DMS53 treated with DMSO at 0.1 percent for 48 hours (cell line): ENCODE results near the gene CCSER1.

ENCODE experiments used
- DNase-seq: peaks from one replicate; lab custom pipeline; 2025; ENCODE audit not compliant: unreplicated experiment; lab: John Stamatoyannopoulos, UW

Gene CCSER1

GRCh38 chr4:90127223-90127705 is at the start of gene CCSER1:
Gene CCSER1 (plus strand): TSS chr4:90127394.
- DNase-seq: peak; percentile 73

- peak; percentile 26 for DNase-seq
Measured at GRCh38 chr4:90078440-90078839, 48.8 kb upstream of the CCSER1 start.

- DNase-seq: no peak
Measured at GRCh38 chr4:90080116-90080515, 47.1 kb upstream of the CCSER1 start.

GRCh38 chr4:90081432-90082144 is 45.6 kb upstream of the CCSER1 start:
- DNase-seq: no peak

GRCh38 chr4:90082449-90082848 is 44.7 kb upstream of the CCSER1 start:
- DNase-seq: no peak

GRCh38 chr4:90084277-90084966 is 42.8 kb upstream of the CCSER1 start:
- no peak for DNase-seq

GRCh38 chr4:90084967-90085295 is 42.3 kb upstream of the CCSER1 start:
- no peak for DNase-seq

- no peak for DNase-seq
Measured at GRCh38 chr4:90093526-90093925, 33.7 kb upstream of the CCSER1 start.

GRCh38 chr4:90095000-90095399 is 32.2 kb upstream of the CCSER1 start:
- no peak for DNase-seq

GRCh38 chr4:90099812-90100211 is 27.4 kb upstream of the CCSER1 start:
- no peak for DNase-seq

GRCh38 chr4:90103991-90104390 is 23.2 kb upstream of the CCSER1 start:
- no peak for DNase-seq

GRCh38 chr4:90105274-90105673 is 21.9 kb upstream of the CCSER1 start:
- no peak for DNase-seq

- no peak for DNase-seq
Measured at GRCh38 chr4:90112715-90113114, 14.5 kb upstream of the CCSER1 start.

GRCh38 chr4:90113881-90114457 is 13.2 kb upstream of the CCSER1 start:
- DNase-seq: peak; percentile 74

- no peak for DNase-seq
Measured at GRCh38 chr4:90118527-90119195, 8.5 kb upstream of the CCSER1 start.

- DNase-seq: no peak
Measured at GRCh38 chr4:90120037-90120436, 7.2 kb upstream of the CCSER1 start.

- DNase-seq: no peak
Measured at GRCh38 chr4:90120815-90121214, 6.4 kb upstream of the CCSER1 start.

GRCh38 chr4:90121676-90122354 is 5.4 kb upstream of the CCSER1 start:
- no peak for DNase-seq

GRCh38 chr4:90122355-90122748 is 4.8 kb upstream of the CCSER1 start:
- peak; percentile 42 for DNase-seq

GRCh38 chr4:90124276-90124675 is 2.9 kb upstream of the CCSER1 start:
- DNase-seq: no peak

- DNase-seq: no peak
Measured at GRCh38 chr4:90126805-90127204, 389 bp upstream of the CCSER1 start.
